ENCODE data around the gene STIM2.
"Not testable (repeated sequence)": the region's sequence is repeated elsewhere in the genome, so short reads cannot be mapped to it uniquely, and the experiment has no call there.

Gene STIM2

DNA sequence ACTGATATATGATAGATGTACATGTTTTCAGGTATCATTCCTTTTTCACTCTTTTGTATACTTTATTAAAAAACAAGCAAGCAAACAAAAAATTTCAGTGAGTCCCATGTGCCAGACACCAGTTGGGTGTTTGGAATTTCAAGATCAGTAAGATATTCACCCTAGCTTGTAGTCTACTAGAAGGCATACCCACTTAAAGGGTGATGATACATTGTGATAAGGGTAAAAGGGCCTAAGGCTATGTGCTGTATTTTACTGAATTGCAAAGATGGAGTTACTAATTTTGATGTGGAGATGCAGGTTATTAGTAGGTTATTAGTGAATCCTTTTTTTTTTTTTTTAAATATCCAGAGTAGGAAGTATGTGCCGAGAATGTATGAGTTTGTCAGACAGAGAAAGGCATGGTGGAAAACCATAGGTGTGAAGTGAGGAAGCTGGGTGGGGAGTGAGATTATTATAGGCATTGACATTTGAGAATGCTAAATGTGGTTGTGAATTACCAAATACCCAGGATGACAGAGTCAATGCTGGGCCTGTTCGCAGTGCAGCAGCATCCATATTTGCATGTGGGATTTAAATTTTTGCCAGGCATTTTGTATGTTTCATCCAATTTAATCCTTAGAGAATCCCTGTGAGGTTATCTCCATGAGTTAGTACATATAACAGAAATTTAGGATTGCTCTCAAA is 10.1 kb downstream of the STIM2 start:
- DNase-seq, result no peak

DNA sequence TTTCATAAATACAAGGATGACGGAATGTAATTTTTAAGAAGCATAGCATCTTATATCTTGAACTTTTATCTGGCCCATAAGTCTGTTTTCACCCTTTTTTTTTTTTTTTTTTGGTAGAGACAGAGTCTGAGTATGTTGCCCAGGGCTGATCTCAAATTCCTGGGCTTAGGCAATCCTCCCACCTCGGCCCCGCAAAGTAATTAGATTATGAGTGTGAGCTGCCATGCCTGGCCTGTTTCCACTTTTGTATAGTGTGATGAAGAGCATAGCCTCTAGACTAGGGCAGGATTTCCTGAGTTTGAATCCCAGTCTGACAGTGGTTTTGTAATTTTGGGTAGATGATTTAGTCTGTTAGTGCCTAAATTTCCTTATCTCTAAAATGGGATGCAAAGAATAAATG is 11.0 kb downstream of the STIM2 start:
- no peak for DNase-seq

DNA sequence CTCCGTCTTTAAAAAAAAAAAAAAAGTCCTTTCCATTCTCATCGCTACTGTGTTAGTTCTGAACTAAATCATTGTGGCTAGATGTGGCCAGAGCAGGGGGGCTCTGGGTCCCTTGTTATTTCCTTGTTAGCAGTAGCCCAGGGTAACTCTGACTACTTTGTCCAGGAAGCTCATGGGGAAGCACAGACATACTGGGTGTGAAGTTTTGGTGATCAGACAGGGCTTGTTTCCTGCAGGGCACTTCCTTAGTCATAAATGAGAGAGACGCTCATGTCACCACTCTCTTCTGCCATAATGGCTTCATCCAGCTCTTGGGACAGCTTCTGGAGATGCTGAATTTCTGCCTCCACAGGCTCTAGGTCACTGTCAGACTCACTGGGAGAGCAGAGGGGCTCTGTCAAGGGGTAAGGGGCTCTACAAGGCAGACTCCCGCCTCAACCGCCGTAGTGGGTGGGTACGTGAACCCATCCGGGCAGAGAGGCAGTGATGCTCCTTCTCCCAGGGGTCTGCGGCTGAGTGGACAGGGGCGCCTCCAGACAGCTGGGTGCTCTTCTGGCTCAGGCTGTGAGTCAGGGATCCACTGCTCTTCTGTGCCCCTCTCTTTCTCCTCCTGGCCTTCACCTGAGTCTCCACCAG is 12.9 kb downstream of the STIM2 start:
- peak; percentile 77 for DNase-seq

DNA sequence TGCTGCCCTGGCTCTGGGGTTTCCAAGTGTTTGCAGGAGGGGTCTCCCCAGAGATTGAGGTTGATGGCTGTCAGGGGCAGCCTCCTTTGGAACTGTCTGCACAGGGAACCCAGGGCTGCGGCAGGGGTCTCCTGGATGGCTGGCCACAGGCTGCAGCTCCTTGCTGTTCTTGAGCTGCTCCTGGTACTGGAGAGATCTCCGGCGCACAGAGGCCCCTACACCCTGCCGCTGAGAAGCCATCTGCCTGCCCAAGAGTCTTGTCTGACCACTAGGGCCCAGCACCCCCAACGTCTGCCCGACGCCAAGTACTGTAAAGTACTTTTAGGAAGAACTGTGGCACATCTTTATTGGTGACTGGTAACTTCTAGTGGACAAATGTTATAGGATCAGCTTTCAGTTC is 13.5 kb downstream of the STIM2 start:
- DNase-seq, result no peak

DNA sequence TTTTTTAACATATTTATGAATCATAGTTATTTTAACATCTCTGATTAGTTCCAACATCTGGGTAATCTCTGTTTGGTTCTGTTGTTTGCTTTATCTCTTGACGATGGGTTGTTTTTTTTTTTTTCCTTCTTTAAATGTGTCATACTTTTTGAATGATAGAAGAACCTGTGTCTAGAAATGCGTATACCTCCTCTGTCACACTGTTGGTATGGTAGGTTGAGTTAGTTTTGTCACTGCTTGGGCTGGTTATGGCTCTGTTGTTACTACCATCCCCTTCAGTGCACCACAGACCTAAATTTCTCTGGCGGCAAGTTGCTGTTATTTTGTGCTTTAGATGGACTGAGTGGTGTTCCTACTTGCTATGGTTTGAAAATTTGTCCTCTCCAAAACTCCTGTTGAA is 16.8 kb downstream of the STIM2 start:
- no peak for DNase-seq

DNA sequence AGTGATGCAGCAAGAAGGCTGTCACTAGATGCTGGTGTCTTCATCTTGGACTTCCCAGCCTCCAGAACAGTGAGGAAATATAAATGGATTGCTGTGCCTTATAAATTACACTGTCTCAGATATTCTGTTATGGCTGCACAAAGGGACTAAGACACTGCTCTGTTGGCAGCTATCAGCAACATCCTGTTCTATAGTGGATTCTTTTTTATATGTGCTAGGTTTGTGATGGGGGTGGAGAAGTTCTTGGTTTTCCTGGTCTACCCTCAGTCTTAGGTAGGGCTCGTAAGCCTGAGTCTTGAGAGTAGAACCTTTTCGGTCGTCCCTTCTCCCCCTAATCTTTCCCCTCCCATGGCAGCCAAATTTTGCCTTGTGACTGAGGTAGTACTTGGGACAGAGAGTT is 17.3 kb downstream of the STIM2 start:
- DNase-seq, result no peak

DNA sequence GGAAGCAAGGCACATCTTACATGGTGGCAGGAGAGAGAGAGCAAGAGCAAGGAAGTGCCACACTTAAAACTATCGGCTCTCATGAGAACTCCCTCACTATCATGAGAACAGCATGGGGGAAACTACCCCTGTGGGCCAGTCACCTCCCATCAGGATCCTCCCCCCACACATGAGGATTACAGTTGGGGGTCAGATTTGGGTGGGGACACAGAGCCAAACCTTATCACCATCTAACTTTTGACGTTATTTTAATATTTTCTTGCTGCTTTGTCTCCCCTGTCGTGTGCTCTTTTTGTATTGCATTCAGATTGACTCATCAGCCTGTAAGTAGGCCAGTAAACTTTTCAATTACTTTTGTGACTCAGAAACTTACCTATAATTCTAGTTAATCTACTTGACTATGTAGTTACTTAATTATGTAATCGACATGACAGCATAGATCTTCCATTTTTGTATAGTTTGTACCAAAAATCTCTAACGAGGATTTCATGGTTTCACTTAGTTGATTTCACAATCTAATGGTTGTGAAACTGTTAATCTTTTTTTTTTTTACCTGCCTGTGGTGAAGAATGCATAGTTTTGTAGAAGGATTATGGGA is 18.3 kb downstream of the STIM2 start:
- no peak for DNase-seq

DNA sequence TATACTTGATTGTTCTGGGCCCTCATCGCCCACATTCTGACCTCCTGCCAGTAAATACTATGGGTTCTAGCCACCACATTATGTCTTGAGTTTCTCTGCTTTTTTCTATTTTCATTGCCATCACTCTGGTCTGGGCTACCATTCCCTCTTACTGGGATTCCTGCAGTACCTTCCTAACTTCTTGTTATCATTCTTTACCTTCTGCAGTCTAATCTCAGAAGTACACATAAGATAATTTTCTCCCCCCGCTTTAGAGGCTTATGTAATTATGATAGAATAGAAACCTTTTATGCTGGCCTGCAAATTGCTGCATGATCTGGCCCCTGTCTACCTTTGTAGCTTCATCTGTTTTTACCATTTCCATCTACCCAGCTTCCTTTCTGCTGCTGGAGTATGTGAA is 19.2 kb downstream of the STIM2 start:
- DNase-seq, result no peak

DNA sequence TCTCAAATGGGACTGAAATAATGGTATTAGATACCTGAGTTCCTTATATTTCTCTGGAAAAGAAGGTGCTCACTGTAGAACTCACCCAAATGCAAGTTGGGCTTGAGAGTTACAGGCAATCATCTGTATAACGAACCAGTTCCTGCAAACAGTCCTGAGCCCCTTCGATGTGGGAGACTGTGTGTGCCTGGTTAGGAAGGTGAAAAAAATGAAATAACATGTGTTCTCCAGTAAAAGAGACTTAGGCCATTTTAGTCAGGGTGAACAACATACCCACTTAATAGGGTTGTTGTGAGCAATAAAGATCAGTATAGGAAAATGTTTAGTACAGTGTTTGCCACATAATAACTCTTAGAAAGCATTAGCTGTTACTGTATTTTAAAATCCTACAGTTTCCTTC is 23.4 kb downstream of the STIM2 start:
- no peak for DNase-seq

DNA sequence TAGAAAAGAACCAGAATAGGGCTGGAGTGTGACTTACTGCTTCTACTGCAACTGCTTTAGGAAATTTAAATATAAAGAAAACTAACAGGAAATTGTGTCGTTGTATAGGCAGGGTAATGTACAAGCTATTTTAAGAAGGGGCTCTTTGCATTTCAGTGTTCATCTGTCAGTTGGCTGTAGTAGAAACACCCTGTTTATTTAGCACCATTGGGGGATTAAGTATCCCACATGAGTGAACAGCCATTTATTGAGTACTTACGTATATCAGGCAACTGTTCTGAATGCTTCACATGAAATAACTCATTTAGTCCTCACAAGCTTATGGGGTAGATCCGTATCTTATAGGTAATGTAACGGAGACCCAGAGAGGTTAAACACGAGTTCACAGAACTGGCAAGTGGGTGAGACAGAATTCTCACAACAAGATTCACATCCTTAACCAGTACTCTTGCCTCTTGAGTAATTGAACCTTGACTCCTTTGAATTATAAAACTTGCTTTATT is 23.9 kb downstream of the STIM2 start:
- DNase-seq, result peak; percentile 61

DNA sequence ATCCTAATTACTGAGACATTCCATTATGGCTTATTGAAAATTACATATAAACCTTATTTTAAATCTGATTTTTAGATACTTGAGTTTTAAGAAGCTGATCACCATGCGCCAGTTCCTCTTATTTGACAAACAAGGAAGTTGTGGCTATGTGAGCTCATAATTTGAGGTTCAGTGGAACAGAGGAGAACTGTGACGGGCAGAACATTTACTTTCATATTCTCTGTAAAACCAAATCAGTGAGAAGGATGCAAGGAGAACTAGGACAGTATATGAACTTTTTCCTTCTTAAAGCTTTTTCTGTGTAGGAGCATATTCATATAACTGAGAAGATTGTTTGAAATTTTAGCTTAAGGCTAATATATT is 25.3 kb downstream of the STIM2 start:
- peak; percentile 81 for DNase-seq

DNA sequence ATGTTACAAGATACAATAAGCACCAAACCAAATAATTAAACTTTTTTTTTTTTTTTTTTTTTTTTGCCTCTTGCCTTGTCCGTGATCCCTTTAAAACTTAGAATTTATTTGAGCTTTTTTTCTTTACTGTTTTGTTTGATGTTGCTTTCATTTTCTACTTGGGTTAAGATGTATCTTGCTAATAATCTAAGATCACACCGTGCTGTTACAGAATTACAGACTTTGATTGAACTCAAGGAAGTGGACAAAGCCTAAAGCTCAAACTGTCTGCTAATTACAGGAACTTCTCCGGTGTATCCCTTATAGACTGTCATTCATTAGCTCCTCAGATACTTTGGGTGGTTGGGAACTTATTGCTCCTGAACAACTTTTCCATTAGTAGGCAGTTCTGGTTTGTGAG is 26.5 kb downstream of the STIM2 start:
- DNase-seq, result peak; percentile 53

DNA sequence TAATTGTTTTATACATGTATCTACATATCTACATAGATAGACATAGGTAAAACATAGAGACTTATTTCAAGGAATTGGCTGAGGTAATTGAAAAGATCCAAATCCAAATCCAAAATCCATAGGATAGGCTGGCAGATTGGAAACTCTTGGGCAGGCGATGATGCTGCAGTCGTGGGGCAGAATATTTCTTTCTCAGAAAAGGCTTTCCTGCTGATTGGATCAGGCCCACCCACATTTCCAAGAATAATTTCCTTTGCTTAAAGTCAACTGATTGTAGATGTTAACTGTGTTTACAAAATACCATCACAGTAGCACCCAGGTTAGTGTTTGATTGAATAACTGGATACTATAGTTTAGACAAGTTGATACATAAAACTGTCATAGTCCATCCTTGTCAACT is 27.2 kb downstream of the STIM2 start:
- DNase-seq, result no peak

DNA sequence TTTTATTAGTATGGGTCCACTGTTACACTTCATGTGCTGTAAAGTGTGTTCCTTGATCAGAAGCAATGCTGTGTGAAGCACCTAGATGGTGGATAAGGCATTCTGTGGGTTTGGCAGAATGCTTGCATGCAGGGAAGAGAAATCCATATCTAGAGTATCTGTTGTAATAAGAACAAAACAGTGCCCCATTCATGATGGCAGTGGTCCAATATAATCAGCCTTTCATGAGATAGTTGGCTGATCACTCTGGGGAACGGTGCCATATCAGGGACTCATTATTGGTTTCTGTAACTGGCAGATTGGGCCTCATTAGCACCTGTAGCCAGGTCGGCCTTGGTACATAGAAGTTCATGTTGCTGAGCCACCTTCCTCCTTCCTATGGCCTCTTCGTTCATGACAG is 28.7 kb downstream of the STIM2 start:
- no peak for DNase-seq

DNA sequence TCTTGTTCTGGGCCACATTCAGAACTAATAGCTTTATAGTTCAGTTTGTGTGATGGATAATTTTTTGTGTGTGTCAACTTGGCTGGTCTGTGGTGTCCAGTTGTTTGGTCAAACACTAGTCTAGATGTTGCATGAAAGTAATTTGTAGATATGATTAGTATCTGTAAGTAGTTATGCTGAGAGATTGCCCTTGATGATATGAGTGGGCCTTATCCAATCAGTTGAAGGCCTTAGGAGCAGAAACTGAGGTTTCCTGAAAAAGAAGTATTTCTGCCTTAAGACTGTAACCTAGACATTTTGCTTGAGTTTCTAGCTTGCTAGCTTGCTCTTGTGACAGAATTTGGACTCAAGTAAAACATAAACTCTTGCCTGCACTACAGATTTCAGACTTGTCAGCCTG is 30.4 kb downstream of the STIM2 start:
- no peak for DNase-seq

DNA sequence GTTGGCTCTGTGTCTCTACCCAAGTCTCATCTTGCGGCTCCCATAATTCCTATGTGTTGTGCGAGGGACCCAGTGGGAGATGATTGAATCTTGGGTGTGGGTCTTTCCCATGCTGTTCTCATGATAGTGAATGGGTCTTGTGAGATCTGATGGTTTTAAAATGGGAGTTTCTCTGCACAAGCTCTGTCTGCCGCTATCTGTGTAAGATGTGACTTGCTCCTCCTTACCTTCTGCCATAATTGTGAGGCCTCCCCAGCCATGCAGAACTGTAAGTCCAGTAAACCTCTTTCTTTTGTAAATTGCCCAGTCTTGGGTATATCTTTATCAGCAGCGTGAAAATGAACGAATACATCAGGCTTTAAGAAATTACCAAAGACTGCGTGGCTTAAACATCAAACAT is 31.2 kb downstream of the STIM2 start:
- DNase-seq, result no peak

DNA sequence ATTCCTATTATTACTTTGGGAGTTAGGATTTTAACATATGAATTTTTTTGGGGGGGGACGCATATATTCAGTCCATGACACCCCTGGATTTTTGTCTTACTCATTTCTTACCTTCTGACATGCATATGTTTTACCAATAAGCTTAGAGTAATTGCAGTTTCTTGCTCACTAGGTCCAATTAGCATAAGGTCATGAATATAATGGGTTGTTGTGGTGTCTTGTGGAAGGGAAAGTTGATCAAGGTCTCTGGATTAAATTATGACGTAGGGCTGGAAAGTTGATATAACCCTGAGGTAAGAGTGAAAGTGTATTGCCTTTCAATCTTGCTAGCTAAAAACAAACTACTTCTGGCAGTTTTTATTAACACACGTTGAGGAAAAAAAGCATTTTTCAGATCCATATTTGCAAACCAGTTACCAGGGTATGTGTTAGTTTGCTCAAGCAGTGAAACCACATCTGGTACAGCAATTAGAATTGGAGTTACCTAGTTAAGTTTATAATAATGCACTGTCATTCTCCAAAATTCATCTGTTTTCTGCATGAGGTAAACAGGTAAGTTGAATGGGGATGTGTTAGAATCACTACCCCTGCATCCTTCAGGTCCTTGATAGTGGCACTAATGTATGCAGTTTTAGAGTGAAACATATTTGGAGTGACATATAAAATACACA is 32.0 kb downstream of the STIM2 start:
- DNase-seq, result no peak

DNA sequence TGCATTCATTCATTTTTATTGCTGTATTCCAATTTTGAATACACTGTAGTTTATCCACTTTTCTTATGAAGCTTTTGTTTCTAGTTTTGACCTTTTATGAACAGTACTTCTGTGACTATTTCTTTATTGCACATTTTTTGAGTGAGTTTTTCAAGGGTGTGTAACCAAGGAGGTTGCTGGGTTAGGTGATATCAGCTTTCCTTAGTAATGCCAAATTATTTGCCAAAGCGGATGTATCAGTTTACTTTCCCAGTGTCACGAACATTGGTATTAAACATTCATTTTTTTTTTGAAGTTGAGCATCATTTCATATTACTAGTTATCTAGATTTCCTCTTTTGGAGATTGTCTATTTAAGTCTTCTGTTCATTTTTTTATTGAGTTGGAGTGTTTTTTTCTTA is 32.9 kb downstream of the STIM2 start:
- DNase-seq, result no peak

DNA sequence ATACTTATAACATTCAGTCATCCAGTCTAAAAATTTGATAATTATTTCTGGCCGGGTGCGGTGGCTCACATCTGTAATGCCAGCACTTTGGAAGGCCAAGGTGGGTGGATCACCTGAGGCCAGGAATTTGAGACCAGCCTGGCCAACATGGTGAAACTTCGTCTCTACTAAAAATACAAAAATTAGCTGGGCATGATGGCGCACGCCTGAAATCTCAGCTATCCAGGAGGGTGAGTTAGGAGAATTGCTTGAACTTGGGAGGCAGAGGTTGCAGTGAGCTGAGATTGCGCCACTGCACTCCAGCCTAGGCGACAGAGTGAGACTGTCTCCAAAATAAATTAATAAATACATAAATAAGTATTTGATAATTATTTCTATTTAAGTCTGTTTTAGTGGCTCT is 34.2 kb downstream of the STIM2 start:
- DNase-seq, result not testable (repeated sequence)

DNA sequence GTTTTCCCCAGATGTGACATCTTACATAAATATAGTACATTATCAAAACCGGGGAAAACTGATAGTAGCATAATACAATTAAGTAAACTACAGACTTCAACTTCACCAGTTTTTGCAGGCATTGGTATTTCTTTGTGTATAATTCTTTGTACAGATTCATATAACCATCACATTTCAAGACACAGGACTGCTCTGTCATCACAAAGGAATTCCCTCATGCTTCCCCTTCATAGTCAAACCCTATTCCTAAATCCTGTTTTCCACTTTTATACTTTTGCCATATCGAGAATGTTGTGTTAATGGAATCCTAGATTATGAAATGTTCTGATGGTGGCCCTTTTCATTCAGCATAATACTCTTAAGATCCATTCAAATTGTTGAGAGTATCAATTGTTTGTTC is 36.0 kb downstream of the STIM2 start:
- DNase-seq, result no peak

DNA sequence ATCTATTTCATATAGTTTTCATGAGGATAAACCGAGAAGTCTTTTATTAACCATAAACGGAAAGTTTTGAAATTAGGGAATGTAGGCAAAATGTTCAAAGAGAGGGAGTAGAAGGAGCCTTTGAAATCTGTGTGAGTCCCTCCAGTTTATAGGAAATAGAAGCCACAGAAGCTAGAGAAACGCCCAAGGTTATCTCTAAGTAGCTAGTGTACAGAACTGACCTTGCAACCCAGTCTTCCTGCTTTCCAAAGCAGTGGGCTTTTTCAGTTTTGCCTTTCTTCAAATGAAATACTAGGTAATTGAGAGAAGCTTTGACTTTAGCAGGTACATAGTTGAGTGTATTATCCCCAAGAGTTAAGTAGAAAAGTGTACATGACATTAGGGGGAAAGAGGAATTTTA is 39.4 kb downstream of the STIM2 start:
- no peak for DNase-seq

DNA sequence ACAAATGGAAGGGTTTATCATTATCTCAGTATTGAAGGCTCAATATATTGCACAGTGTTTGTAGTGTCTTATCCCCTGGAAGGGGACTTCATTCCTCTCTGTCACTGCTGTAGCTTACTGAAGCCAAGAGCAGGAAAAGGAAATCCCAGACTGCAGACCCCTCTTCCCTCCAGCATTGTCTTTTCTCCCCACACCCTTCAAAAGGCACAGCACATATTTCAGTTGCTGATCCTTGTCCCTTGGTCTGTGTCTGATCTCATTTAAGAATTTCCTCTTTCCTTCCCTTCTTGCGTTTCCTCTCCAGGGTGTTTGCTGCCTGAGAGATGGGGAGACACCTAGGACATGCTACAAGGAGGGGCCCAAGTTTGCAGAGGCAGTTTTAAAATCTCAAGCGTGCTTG is 40.1 kb downstream of the STIM2 start:
- DNase-seq, result no peak

DNA sequence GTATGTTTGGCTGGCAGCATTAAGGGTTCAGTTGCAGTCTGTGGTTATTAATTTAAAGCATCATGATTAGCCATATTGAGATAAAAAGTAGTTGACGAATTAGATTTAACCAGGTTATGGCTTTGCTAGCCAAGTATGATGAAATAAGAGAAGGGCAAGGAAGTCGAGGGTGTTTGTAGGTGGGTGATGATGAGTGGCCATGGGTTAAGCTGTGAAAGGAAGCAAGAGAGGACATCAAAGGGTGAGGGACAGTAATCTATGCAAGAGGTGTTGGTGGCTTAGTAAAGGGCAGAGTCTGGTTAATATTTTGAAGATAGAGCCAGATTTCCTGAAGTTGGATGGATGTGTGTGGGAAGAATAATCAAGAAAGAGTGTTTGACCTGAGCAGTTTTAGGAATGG is 44.5 kb downstream of the STIM2 start:
- DNase-seq, result no peak

Data from central memory CD4-positive, alpha-beta T cell (primary cell).